Subcutaneous abdominal adipose tissue (tissue), 5 donors: Measurements from ENCODE around the gene ZNF507.

Experiments used
- H3K27ac ChIP-seq: one replicate; pipeline ENCODE4 v1.7.0; 2013; ENCODE audit warnings: low read depth, mild to moderate bottlenecking, inconsistent platforms, low read length, moderate library complexity
- H3K27me3 ChIP-seq, 5 donors: one replicate each; pipeline ENCODE4 v1.7.0; 2013; ENCODE audit warnings: low read length in 5 of 5, inconsistent platforms in 1 of 5; ENCODE audit not compliant: control insufficient read depth in 5 of 5, insufficient read depth in 4 of 5
- H3K36me3 ChIP-seq, 5 donors: one replicate each; pipeline ENCODE4 v1.7.0; 2013; ENCODE audit warnings: low read length in 5 of 5; ENCODE audit not compliant: control insufficient read depth in 5 of 5, insufficient read depth in 5 of 5
- H3K4me1 ChIP-seq, 5 donors: one replicate each; pipeline ENCODE4 v1.7.0; 2013; ENCODE audit warnings: low read length in 5 of 5, mild to moderate bottlenecking in 3 of 5, moderate library complexity in 1 of 5; ENCODE audit not compliant: control insufficient read depth in 5 of 5, insufficient read depth in 5 of 5
- H3K4me3 ChIP-seq, 5 donors: one replicate each; pipeline ENCODE4 v1.7.0; 2013; ENCODE audit warnings: low read length in 5 of 5, low read depth in 1 of 5
- H3K9ac ChIP-seq, 5 donors: one replicate each; pipeline ENCODE4 v1.7.0; 2013; ENCODE audit warnings: low read length in 5 of 5, mild to moderate bottlenecking in 4 of 5, moderate library complexity in 3 of 5
- H3K9me3 ChIP-seq, 5 donors: one replicate each; pipeline ENCODE4 v1.7.0; 2013; ENCODE audit warnings: low read length in 5 of 5; ENCODE audit not compliant: control insufficient read depth in 5 of 5
- donor health status: healthy.
- donor health status: healthy.
- donor health status: healthy.
- donor health status: healthy.
- donor health status: healthy.

The ZNF507 gene

GRCh38 chr19:32405431-32406160 is 60.2 kb downstream of the ZNF507 start, which contains the start of gene DPY19L3:
Gene DPY19L3, plus strand, starts transcription at chr19:32405770. Its CDS starts 2,484 bp downstream, at chr19:32408254.
- H3K9me3 ChIP-seq: no peaks in the 10 kb centered on the region
- H3K27me3 ChIP-seq: no peaks in the 10 kb centered on the region
- H3K36me3 ChIP-seq: peaks cover 0 to 12% (median 7%) of the 10 kb centered on the region in 5 donors
- H3K4me3 ChIP-seq: peak within 1 kb of the TSS; percentile 80 to 90 (median 85)
- peak within 1 kb of the TSS; percentile 63 to 99 (median 96) for H3K9ac ChIP-seq
- peak within 1 kb of the TSS; percentile 91 for H3K27ac ChIP-seq
- peaks cover 0 to 27% (median 21%) of the 10 kb centered on the region in 5 donors for H3K4me1 ChIP-seq

- H3K4me1 ChIP-seq: peaks cover 0 to 27% (median 21%) of the 10 kb centered on the region in 5 donors
- H3K4me3 ChIP-seq: peak overlapping the region; percentile 80 to 90 (median 85)
- H3K27ac ChIP-seq: peak overlapping the region; percentile 3
- no peaks in the 10 kb centered on the region for H3K9me3 ChIP-seq
- peak overlapping the region in 4 of 5 donors; percentile 56 to 99 (median 86) for H3K9ac ChIP-seq
- H3K36me3 ChIP-seq: peaks cover 3 to 18% (median 13%) of the 10 kb centered on the region in 5 donors
- no peaks in the 10 kb centered on the region for H3K27me3 ChIP-seq
Observed at GRCh38 chr19:32406161-32407003, 61.0 kb downstream of the ZNF507 start.

GRCh38 chr19:32407004-32407992 is 61.9 kb downstream of the ZNF507 start:
- peaks cover 7 to 24% (median 13%) of the 10 kb centered on the region in 5 donors for H3K36me3 ChIP-seq
- H3K9ac ChIP-seq: peak overlapping the region in 2 of 5 donors; percentile 56 to 77
- no peak overlapping the region for H3K4me3 ChIP-seq
- H3K27me3 ChIP-seq: no peaks in the 10 kb centered on the region
- H3K27ac ChIP-seq: no peak overlapping the region
- H3K4me1 ChIP-seq: peaks cover 0 to 27% (median 21%) of the 10 kb centered on the region in 5 donors
- H3K9me3 ChIP-seq: no peaks in the 10 kb centered on the region

- H3K4me1 ChIP-seq: no peaks in the 10 kb centered on the region
- H3K4me3 ChIP-seq: no peak overlapping the region
- H3K9me3 ChIP-seq: no peaks in the 10 kb centered on the region
- no peak overlapping the region for H3K9ac ChIP-seq
- no peaks in the 10 kb centered on the region for H3K27me3 ChIP-seq
- peaks cover 5 to 38% (median 7%) of the 10 kb centered on the region in 5 donors for H3K36me3 ChIP-seq
- no peak overlapping the region for H3K27ac ChIP-seq
Observed at GRCh38 chr19:32415246-32415645, 69.8 kb downstream of the ZNF507 start.

GRCh38 chr19:32415669-32416068 is 70.3 kb downstream of the ZNF507 start:
- peaks cover 5 to 38% (median 7%) of the 10 kb centered on the region in 5 donors for H3K36me3 ChIP-seq
- no peak overlapping the region for H3K9ac ChIP-seq
- H3K4me1 ChIP-seq: no peaks in the 10 kb centered on the region
- H3K27ac ChIP-seq: no peak overlapping the region
- no peak overlapping the region for H3K4me3 ChIP-seq
- no peaks in the 10 kb centered on the region for H3K9me3 ChIP-seq
- no peaks in the 10 kb centered on the region for H3K27me3 ChIP-seq

GRCh38 chr19:32416749-32417456 is 71.5 kb downstream of the ZNF507 start:
- H3K36me3 ChIP-seq: peaks cover 0 to 32% (median 2%) of the 10 kb centered on the region in 5 donors
- no peak overlapping the region for H3K27ac ChIP-seq
- H3K9ac ChIP-seq: no peak overlapping the region
- H3K4me1 ChIP-seq: no peaks in the 10 kb centered on the region
- no peaks in the 10 kb centered on the region for H3K9me3 ChIP-seq
- H3K4me3 ChIP-seq: no peak overlapping the region
- no peaks in the 10 kb centered on the region for H3K27me3 ChIP-seq

- H3K4me1 ChIP-seq: no peaks in the 10 kb centered on the region
- no peak overlapping the region for H3K9ac ChIP-seq
- H3K36me3 ChIP-seq: peaks cover 0 to 26% (median 0%) of the 10 kb centered on the region in 5 donors
- H3K9me3 ChIP-seq: no peaks in the 10 kb centered on the region
- no peaks in the 10 kb centered on the region for H3K27me3 ChIP-seq
- H3K4me3 ChIP-seq: no peak overlapping the region
- no peak overlapping the region for H3K27ac ChIP-seq
Observed at GRCh38 chr19:32418155-32418554, 72.7 kb downstream of the ZNF507 start.

- no peaks in the 10 kb centered on the region for H3K27me3 ChIP-seq
Observed at GRCh38 chr19:32421589-32422361, 76.4 kb downstream of the ZNF507 start.

More at GRCh38 chr19:32421589-32422361, 76.4 kb downstream of the ZNF507 start:
- no peaks in the 10 kb centered on the region for H3K4me1 ChIP-seq
- H3K4me3 ChIP-seq: no peak overlapping the region
- peaks cover 0 to 8% (median 0%) of the 10 kb centered on the region in 5 donors for H3K36me3 ChIP-seq
- no peak overlapping the region for H3K9ac ChIP-seq
- no peaks in the 10 kb centered on the region for H3K9me3 ChIP-seq
- no peak overlapping the region for H3K27ac ChIP-seq
